ENCODE measurements around the gene ZIM2.

DNA sequence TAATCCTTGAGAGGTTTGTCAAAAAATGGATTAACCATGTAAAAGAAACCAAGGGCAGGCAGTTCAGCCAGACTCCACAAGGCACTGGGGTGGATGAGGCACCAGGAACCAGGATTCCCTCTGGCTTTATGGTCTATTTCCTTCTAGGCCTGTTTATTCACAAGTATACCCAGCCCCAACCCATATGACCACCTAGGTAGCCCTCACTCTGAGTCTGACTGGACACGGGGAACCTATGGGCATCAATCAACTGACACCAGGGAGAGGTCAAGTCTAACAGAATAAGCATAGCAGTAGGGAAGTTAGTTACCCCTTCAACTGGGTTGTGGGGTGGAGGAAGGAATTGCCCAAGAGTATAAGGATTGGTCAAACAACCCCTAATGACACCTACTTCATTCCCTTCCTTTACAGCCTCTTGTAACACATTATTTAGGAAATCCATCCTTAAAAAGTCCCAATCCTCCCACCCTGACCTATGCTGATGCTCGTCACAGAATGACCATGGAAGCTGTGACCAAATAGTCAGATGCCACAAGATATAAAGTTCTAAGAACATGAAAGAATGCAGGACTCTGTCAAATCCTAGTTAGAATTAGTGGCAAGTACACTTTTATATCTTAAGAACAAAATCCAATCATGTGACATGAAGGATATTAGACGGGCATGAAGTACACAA is 31.7 kb downstream of the ZIM2 start:
- TF ChIP-seq, protein P1, sequence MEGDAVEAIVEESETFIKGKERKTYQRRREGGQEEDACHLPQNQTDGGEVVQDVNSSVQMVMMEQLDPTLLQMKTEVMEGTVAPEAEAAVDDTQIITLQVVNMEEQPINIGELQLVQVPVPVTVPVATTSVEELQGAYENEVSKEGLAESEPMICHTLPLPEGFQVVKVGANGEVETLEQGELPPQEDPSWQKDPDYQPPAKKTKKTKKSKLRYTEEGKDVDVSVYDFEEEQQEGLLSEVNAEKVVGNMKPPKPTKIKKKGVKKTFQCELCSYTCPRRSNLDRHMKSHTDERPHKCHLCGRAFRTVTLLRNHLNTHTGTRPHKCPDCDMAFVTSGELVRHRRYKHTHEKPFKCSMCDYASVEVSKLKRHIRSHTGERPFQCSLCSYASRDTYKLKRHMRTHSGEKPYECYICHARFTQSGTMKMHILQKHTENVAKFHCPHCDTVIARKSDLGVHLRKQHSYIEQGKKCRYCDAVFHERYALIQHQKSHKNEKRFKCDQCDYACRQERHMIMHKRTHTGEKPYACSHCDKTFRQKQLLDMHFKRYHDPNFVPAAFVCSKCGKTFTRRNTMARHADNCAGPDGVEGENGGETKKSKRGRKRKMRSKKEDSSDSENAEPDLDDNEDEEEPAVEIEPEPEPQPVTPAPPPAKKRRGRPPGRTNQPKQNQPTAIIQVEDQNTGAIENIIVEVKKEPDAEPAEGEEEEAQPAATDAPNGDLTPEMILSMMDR (conservative IDR thresholded peaks at IDR 0.05; ENCODE audit: low read depth in 2 of 2) = no peak
- no peak for TF ChIP-seq POLR2AphosphoS5 (IDR thresholded peaks at IDR 0.05; ENCODE audit: low read depth)
